Pancreas (tissue), 10 donors: ENCODE measurements around the gene KRT73. TPM values are rescaled to one million over a fixed set of nuclear protein-coding genes. Genes with fewer than 3 reads are reported as not detected.

Source experiments
- ATAC-seq, 4 donors: fragments of 200-7000 bp; cut with Tn5 transposase; one replicate each; pipeline versions ENCODE4 v1.8.0 to v1.9.1; 2020; ENCODE audit warnings: mild to moderate bottlenecking in 4 of 4, moderate library complexity in 4 of 4
- DNase-seq, 6 donors: peaks; one replicate each; pipeline ENCODE4 v3.0.0-alpha.2; 2020
- FAIRE-seq: peaks from 2 replicates; lab custom pipeline; 2012; peaks lifted over from hg19 to GRCh38; lab: Jason Lieb, UNC
- H3K27ac ChIP-seq, 4 donors: fragments of 200-600 bp; sonication (generic); 1 replicate in 3 of 4; 2 replicates in 1 of 4; pipeline versions ENCODE4 v1.5.0 to v1.8.0; 2020
- H3K27me3 ChIP-seq, 4 donors: fragments of 200-600 bp; one replicate each; pipeline ENCODE4 v1.8.0; 2021
- H3K36me3 ChIP-seq, 3 donors: fragments of 200-600 bp; sonication (generic) in 1 of 3; one replicate each; pipeline versions ENCODE4 v1.5.0 to v1.8.0; 2020 to 2021
- H3K4me1 ChIP-seq, 3 donors: fragments of 200-600 bp; one replicate each; pipeline ENCODE4 v1.8.0; 2021
- H3K4me3 ChIP-seq, 4 donors: fragments of 200-600 bp; sonication (generic) in 2 of 4; one replicate each; pipeline versions ENCODE4 v1.5.0 to v1.8.0; 2020 to 2021
- H3K9me3 ChIP-seq, 4 donors: fragments of 200-600 bp; one replicate each; pipeline ENCODE4 v1.8.0; 2021
- WGBS, 2 donors: extraction: QIAGEN DNeasy Blood & Tissue Kit; methylation state at CpG; one replicate each; pipeline ENCODE4 v1.1.7; 2013; 5-methylcytosine and 5-hydroxymethylcytosine counted together
- intact Hi-C, 3 donors: fragments of 100-400 bp; cut with DNase I; formaldehyde crosslinking; loops; one replicate each; pipeline versions ENCODE4 v1.11.1 to v1.14.2; 2022
- polyA plus RNA-seq, 2 donors: library from polyadenylated mRNA; stranded (reverse); fragments of 200-250 nt; gene quantifications; one replicate each; pipeline ENCODE4 v1.2.3, GENCODE V29; 2013
- total RNA-seq, 6 donors: library from RNA; stranded (reverse); fragmentation: NEBNext Ultra II Directional in 4 of 6; extraction: Animal tissue kit (Norgen Biotek cat#: 25700) in 4 of 6; gene quantifications; one replicate each; pipeline versions ENCODE4 v1.2.1 to v1.2.4, GENCODE V29; 2021 to 2023
- TF ChIP-seq, protein P1 (sequence below), 4 donors: fragments of 200-600 bp; sonication (generic) in 3 of 4; IDR thresholded peaks; one replicate each; pipeline versions ENCODE4 v1.5.0 to v1.8.0; 2021; ENCODE audit warnings: antibody characterized with exemption in 4 of 4
- donor health status: healthy with polysubstance abuse.
- donor health status: DM: no; HTN: no; CAD: no; lungs with moderate emphysema.
- donor health status: DM: no; HTN: no; CAD: no.
- donor health status: control.
- donor health status: control.
- donor health status: Bipolar disorder and iron deficiency.
- donor health status: DM: yes; HTN: yes; CAD: no.
- donor health status: DM: no; HTN: no; CAD: no.
- donor health status: DM: no; HTN: no; CAD: no.
- donor health status: DM: yes; HTN: yes; CAD: no.

The KRT73 gene
- total and polyA plus RNA-seq, 8 donors = not detected

- ATAC-seq = no peak
- H3K36me3 ChIP-seq = no peaks in the 10 kb centered on the region
These were observed 26.8 kb downstream of the KRT73 start for GRCh38 chr12:52591521-52591920.

DNA sequence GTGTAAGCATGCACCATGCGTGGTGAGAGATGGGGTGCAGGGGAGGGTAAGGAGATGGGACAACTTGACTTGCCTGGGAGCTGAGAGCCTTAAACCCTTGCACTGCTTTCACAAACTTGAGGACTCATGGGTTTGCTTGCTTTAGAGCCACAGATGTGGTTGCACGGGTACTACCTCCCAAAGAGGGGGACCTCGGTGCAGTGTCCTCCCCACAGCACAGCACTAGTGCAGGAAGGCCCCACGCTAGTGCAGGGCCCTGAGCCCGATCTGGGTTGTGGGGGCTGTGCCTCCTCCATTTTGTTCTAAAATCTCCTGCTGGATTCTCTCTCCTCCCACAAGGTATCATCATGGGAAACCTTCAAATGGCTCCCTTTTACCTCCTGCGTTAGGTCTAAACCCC lies 28.3 kb downstream of the KRT73 start:
- H3K27me3 ChIP-seq = peaks cover 0 to 4% (median 0%) of the 10 kb centered on the region in 4 donors
- no peak for FAIRE-seq
- no peaks in the 10 kb centered on the region for H3K4me1 ChIP-seq
- H3K9me3 ChIP-seq = no peaks in the 10 kb centered on the region
- no peak overlapping the region for H3K4me3 ChIP-seq
- WGBS, 2 donors = 80 to 82% methylated on average over 6 of the region's 6 CpGs
- no peak overlapping the region for H3K27ac ChIP-seq
- ATAC-seq = no peak
- TF ChIP-seq, protein P1, sequence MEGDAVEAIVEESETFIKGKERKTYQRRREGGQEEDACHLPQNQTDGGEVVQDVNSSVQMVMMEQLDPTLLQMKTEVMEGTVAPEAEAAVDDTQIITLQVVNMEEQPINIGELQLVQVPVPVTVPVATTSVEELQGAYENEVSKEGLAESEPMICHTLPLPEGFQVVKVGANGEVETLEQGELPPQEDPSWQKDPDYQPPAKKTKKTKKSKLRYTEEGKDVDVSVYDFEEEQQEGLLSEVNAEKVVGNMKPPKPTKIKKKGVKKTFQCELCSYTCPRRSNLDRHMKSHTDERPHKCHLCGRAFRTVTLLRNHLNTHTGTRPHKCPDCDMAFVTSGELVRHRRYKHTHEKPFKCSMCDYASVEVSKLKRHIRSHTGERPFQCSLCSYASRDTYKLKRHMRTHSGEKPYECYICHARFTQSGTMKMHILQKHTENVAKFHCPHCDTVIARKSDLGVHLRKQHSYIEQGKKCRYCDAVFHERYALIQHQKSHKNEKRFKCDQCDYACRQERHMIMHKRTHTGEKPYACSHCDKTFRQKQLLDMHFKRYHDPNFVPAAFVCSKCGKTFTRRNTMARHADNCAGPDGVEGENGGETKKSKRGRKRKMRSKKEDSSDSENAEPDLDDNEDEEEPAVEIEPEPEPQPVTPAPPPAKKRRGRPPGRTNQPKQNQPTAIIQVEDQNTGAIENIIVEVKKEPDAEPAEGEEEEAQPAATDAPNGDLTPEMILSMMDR (IDR thresholded peaks at IDR 0.05) = no peak
- intact Hi-C loops = no loop called here
- DNase-seq = no peak
- H3K36me3 ChIP-seq = no peaks in the 10 kb centered on the region

More at GRCh38 chr12:52591521-52591920, 26.8 kb downstream of the KRT73 start:
- Histone ChIP-seq H3K27ac (no peak overlapping the region), H3K4me3 (no peak overlapping the region), H3K4me1 (no peaks in the 10 kb centered on the region), H3K27me3 (peaks cover 0 to 4% (median 0%) of the 10 kb centered on the region in 4 donors), H3K9me3 (no peaks in the 10 kb centered on the region)
- WGBS, 2 donors = 74 to 80% methylated on average over 11 of the region's 11 CpGs
- TF ChIP-seq, protein P1 (IDR thresholded peaks at IDR 0.05) = no peak
- intact Hi-C loops = no loop called here
- FAIRE-seq (no peak), DNase-seq (no peak)

DNA sequence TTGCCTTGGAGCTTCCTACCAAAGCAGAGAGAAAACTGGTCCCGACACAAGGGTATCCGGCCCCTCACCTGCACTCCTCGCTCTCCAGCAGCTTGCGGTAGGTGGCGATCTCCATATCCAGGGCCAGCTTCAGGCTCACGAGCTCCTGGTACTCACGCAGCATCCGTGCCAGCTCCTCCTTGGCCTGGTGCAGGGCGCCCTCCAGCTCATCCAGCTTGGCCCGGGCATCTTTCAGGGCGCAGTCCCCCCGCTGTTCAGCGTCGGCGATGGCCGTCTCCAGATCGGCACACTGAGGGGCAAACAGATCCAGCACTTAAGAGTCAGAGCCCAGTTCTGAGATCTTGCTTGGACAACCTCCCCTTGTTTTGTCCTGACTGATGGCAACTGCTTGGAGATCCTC lies 30.8 kb downstream of the KRT73 start:
- intact Hi-C loops = loop anchor here in 2 of 3 donors (10.0 kb wide), 2 partner anchors 287 to 397 kb away; no protein-coding TSS in a partner anchor
- H3K27ac ChIP-seq = no peak overlapping the region
- H3K4me3 ChIP-seq = no peak overlapping the region
- no peaks in the 10 kb centered on the region for H3K27me3 ChIP-seq
- TF ChIP-seq, protein P1 (IDR thresholded peaks at IDR 0.05) = no peak
- no peak for DNase-seq
- no peaks in the 10 kb centered on the region for H3K9me3 ChIP-seq
- H3K36me3 ChIP-seq = no peaks in the 10 kb centered on the region
- WGBS, 2 donors = 70 to 76% methylated on average over 17 of the region's 17 CpGs
- no peaks in the 10 kb centered on the region for H3K4me1 ChIP-seq
- FAIRE-seq = no peak
- no peak for ATAC-seq

- TF ChIP-seq, protein P1 (IDR thresholded peaks at IDR 0.05) = no peak
- H3K4me3 ChIP-seq = no peak overlapping the region
- no peaks in the 10 kb centered on the region for H3K27me3 ChIP-seq
- H3K27ac ChIP-seq = no peak overlapping the region
- FAIRE-seq (no peak), DNase-seq (no peak), ATAC-seq (no peak)
- 71 to 84% methylated on average over 9 of the region's 9 CpGs for WGBS, 2 donors
- no peaks in the 10 kb centered on the region for H3K9me3 ChIP-seq
- intact Hi-C loops = loop anchor here in 2 of 3 donors (10.0 kb wide), 2 partner anchors 289 to 399 kb away; no protein-coding TSS in a partner anchor
- no peaks in the 10 kb centered on the region for H3K4me1 ChIP-seq
- no peaks in the 10 kb centered on the region for H3K36me3 ChIP-seq
These were observed 32.4 kb downstream of the KRT73 start for GRCh38 chr12:52585946-52586345.

DNA sequence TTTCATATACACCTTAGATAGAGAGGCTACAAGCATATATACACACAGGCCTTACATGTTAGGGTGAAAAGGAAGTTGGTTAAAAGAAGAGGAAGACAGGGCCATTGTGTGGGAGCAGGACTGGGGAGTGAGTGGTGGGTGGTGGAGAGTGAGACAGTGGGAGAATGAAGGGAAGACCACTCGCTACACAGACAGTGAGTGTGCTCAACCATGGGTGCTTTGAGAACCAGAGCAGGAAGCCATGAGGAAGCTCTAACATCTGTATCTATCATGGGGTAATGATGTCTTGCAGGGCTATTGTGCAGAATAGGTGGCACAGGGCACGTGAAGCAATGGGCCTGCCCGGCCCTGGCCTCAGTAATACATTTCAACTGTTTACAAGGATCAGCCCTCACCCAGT lies 33.3 kb downstream of the KRT73 start:
- Histone ChIP-seq H3K27ac (no peak overlapping the region), H3K9me3 (no peaks in the 10 kb centered on the region), H3K4me3 (no peak overlapping the region), H3K27me3 (no peaks in the 10 kb centered on the region), H3K4me1 (no peaks in the 10 kb centered on the region), H3K36me3 (no peaks in the 10 kb centered on the region)
- intact Hi-C loops = loop anchor here in 2 of 3 donors (10.0 kb wide), 2 partner anchors 290 to 400 kb away; no protein-coding TSS in a partner anchor
- ATAC-seq (no peak), DNase-seq (no peak), FAIRE-seq (no peak)
- TF ChIP-seq, protein P1 (IDR thresholded peaks at IDR 0.05) = no peak
- WGBS, 2 donors = 77 to 79% methylated on average over 3 of the region's 3 CpGs
